ENCODE data around the gene ZNF609. TPM values are rescaled to one million over a fixed set of nuclear protein-coding genes. Genes with fewer than 3 reads are reported as not detected.

The ZNF609 gene
- total and polyA plus RNA-seq, 10 of the 15 experiments (the other 5 are each of a cell fraction or from before 2014, with no cell fraction given) = 5.1 to 35.3 (median 13.6) TPM

- no peak overlapping the region for H3K9ac ChIP-seq (ENCODE audit: control insufficient read depth, insufficient read depth, low read length)
- no peaks in the 10 kb centered on the region for H3K4me1 ChIP-seq (ENCODE audit: control insufficient read depth, insufficient read depth, low read length)
- in situ Hi-C loops (cut with MboI) = loop anchor here (25.0 kb wide), 1 partner anchor 462 kb away; no protein-coding TSS in a partner anchor
- no peak overlapping the region for H3K27ac ChIP-seq (ENCODE audit: control insufficient read depth, insufficient read depth)
- no peaks in the 10 kb centered on the region for H4K20me1 ChIP-seq (ENCODE audit: control insufficient read depth, insufficient read depth)
- no peak overlapping the region for H3K4me3 ChIP-seq
- ChIA-PET POLR2A (interaction anchor here (0.6 to 1.0 kb wide), 3 partner anchors 11 to 67 kb away, joined by 3 to 4 read pairs (median 4); no protein-coding TSS in a partner anchor), SMC1A (ENCODE audit: uncharacterized antibody, unreplicated experiment) (interaction anchor here (0.9 to 3.5 kb wide), 5 partner anchors 9 to 210 kb away, joined by 3 to 16 read pairs (median 7); no protein-coding TSS in a partner anchor), CTCF (interaction anchor here (1.0 to 2.0 kb wide), 2 partner anchors 11 to 54 kb away, joined by 3 to 8 read pairs; no protein-coding TSS in a partner anchor), RAD21 (ENCODE audit: unreplicated experiment) (interaction anchor here (0.7 to 1.2 kb wide), 3 partner anchors 40 to 211 kb away, joined by 3 to 5 read pairs (median 3); no protein-coding TSS in a partner anchor)
- no peaks in the 10 kb centered on the region for H3K79me2 ChIP-seq (ENCODE audit: control insufficient read depth, insufficient read depth, low read length)
- ATAC-seq (no peak), FAIRE-seq (no peak), DNase-seq (ENCODE audit: low read depth, low spot score) (no peak)
- H3K4me2 ChIP-seq (ENCODE audit: control insufficient read depth, insufficient read depth) = no peak overlapping the region
- no peaks in the 10 kb centered on the region for H3K9me3 ChIP-seq (replicated peaks; ENCODE audit: control insufficient read depth, insufficient read depth, low read length)
- H2AFZ ChIP-seq (ENCODE audit: control insufficient read depth, low read depth, low read length) = no peak overlapping the region
- BruUV-seq (replicated peaks) = no TSS peak
- intact Hi-C loops (cut with micrococcal nuclease; ENCODE audit: unreplicated experiment) = no loop called here
- H3K27me3 ChIP-seq (replicated peaks in 1 of 2; ENCODE audit: control insufficient read depth in 2 of 2, insufficient read depth in 2 of 2, low read length in 1 of 2) = no peaks in the 10 kb centered on the region
- WGBS (ENCODE audit: insufficient coverage, insufficient replicate concordance, low lambda C conversion rate, missing lambda C conversion rate) = 95% methylated on average over 12 of the region's 12 CpGs
- H3K36me3 ChIP-seq (ENCODE audit: control insufficient read depth in 2 of 2, insufficient read depth in 2 of 2, low read length in 1 of 2) = peaks cover 17 to 31% of the 10 kb centered on the region in 2 experiments
- TF ChIP-seq NR2C2 (IDR thresholded peaks at IDR 0.05; ENCODE audit: borderline replicate concordance, control insufficient read depth, insufficient read length, low read depth) (no peak), MEF2A (IDR thresholded peaks at IDR 0.05; ENCODE audit: insufficient read depth, low read depth, low read length) (no peak), PML (IDR thresholded peaks at IDR 0.05; ENCODE audit: low read length) (no peak), SUPT20H (IDR thresholded peaks at IDR 0.05; ENCODE audit: borderline replicate concordance, control insufficient read depth, low read depth, low read length) (no peak), BCL3 (IDR thresholded peaks at IDR 0.05; ENCODE audit: borderline replicate concordance, insufficient read depth, low read depth, low read length, poor library complexity, severe bottlenecking) (no peak), E2F4 (IDR thresholded peaks at IDR 0.05; ENCODE audit: low read depth, low read length) (no peak), ZNF217 (IDR thresholded peaks at IDR 0.05) (no peak), RCOR1 (conservative IDR thresholded peaks at IDR 0.05; ENCODE audit: low read depth, low read length) (no peak), STAT1 (conservative IDR thresholded peaks at IDR 0.05) (no peak), BCLAF1 (IDR thresholded peaks at IDR 0.05) (no peak), IKZF2 (IDR thresholded peaks at IDR 0.05) (no peak), POLR2A (IDR thresholded peaks at IDR 0.05; ENCODE audit: low read depth, low read length) (no peak), PAX8 (IDR thresholded peaks at IDR 0.05) (no peak), POU2F2 (IDR thresholded peaks at IDR 0.05; ENCODE audit: borderline replicate concordance, low read depth, low read length) (no peak)
- TF ChIP-seq, protein P1, sequence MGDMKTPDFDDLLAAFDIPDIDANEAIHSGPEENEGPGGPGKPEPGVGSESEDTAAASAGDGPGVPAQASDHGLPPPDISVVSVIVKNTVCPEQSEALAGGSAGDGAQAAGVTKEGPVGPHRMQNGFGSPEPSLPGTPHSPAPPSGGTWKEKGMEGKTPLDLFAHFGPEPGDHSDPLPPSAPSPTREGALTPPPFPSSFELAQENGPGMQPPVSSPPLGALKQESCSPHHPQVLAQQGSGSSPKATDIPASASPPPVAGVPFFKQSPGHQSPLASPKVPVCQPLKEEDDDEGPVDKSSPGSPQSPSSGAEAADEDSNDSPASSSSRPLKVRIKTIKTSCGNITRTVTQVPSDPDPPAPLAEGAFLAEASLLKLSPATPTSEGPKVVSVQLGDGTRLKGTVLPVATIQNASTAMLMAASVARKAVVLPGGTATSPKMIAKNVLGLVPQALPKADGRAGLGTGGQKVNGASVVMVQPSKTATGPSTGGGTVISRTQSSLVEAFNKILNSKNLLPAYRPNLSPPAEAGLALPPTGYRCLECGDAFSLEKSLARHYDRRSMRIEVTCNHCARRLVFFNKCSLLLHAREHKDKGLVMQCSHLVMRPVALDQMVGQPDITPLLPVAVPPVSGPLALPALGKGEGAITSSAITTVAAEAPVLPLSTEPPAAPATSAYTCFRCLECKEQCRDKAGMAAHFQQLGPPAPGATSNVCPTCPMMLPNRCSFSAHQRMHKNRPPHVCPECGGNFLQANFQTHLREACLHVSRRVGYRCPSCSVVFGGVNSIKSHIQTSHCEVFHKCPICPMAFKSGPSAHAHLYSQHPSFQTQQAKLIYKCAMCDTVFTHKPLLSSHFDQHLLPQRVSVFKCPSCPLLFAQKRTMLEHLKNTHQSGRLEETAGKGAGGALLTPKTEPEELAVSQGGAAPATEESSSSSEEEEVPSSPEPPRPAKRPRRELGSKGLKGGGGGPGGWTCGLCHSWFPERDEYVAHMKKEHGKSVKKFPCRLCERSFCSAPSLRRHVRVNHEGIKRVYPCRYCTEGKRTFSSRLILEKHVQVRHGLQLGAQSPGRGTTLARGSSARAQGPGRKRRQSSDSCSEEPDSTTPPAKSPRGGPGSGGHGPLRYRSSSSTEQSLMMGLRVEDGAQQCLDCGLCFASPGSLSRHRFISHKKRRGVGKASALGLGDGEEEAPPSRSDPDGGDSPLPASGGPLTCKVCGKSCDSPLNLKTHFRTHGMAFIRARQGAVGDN (IDR thresholded peaks at IDR 0.05) = no peak
These were observed 213.5 kb downstream of the ZNF609 start for GRCh38 chr15:64673866-64674265.
